Naive thymus-derived CD4-positive, alpha-beta T cell (primary cell): ENCODE data around the gene SERP2. TPM values are rescaled to one million over a fixed set of nuclear protein-coding genes. Genes with fewer than 3 reads are reported as not detected.
A peak's percentile ranks its signal among the peaks of the same experiment; 100 is the strongest.

Experiments
- ATAC-seq: fragments of 150-1000 bp; cut with Tn5 transposase; 2 replicates; pipeline ENCODE4 v1.10.0; 2021; ENCODE audit warnings: mild to moderate bottlenecking, moderate library complexity
- CTCF ChIA-PET: fragments of 350-600 bp; sonication (Branson Sonifier 250); formaldehyde crosslinking; loops from one replicate; lab custom pipeline; 2021; ENCODE audit warnings: antibody characterized with exemption; lab: Charles Lee
- POLR2A ChIA-PET: fragments of 350-600 bp; sonication (Branson Sonifier 250); formaldehyde crosslinking; loops from one replicate; lab custom pipeline; 2021; ENCODE audit warnings: antibody characterized with exemption, inconsistent platforms; lab: Charles Lee
- DNase-seq, 9 donors: peaks; one replicate each; pipeline versions ENCODE4 v3.0.0 to v3.0.0-alpha.2; 2020 to 2022; ENCODE audit warnings: mixed read lengths in 1 of 9
- H3K27ac ChIP-seq: one replicate; pipeline ENCODE4 v1.7.0; 2013; ENCODE audit warnings: mild to moderate bottlenecking, low read depth, low read length, moderate library complexity
- H3K27me3 ChIP-seq, 2 donors: one replicate each; pipeline ENCODE4 v1.7.0; 2013; ENCODE audit warnings: low read length in 2 of 2, mild to moderate bottlenecking in 2 of 2, moderate library complexity in 2 of 2; ENCODE audit not compliant: control insufficient read depth in 2 of 2, insufficient read depth in 2 of 2
- H3K36me3 ChIP-seq, 3 experiments: 1 replicate in 2 of 3; 2 replicates in 1 of 3; pipeline ENCODE4 v1.7.0; 2013; ENCODE audit warnings: low read length in 3 of 3, mild to moderate bottlenecking in 3 of 3, moderate library complexity in 1 of 3; ENCODE audit not compliant: insufficient read depth in 3 of 3, control insufficient read depth in 2 of 3
- H3K4me1 ChIP-seq, 2 donors: one replicate each; pipeline ENCODE4 v1.7.0; 2013; ENCODE audit warnings: low read length in 2 of 2, mild to moderate bottlenecking in 2 of 2, moderate library complexity in 1 of 2; ENCODE audit not compliant: control insufficient read depth in 2 of 2, insufficient read depth in 2 of 2
- H3K4me3 ChIP-seq: 2 replicates; pipeline ENCODE4 v1.7.0; 2013; ENCODE audit warnings: mild to moderate bottlenecking, low read length
- H3K9me3 ChIP-seq, 3 experiments: 1 replicate in 2 of 3; 2 replicates in 1 of 3; pipeline ENCODE4 v1.7.0; 2013; ENCODE audit warnings: low read length in 3 of 3; ENCODE audit not compliant: control insufficient read depth in 2 of 3
- H3K27ac Mint-ChIP-seq, 9 donors: one replicate each; pipeline ENCODE4 v1.8.0; 2020 to 2022; ENCODE audit warnings: mixed read lengths in 9 of 9, mild to moderate bottlenecking in 8 of 9, moderate library complexity in 5 of 9, inconsistent platforms in 2 of 9
- H3K27me3 Mint-ChIP-seq, 5 donors: one replicate each; pipeline ENCODE4 v1.8.0; 2021 to 2022; ENCODE audit warnings: mixed read lengths in 5 of 5, mild to moderate bottlenecking in 1 of 5
- H3K36me3 Mint-ChIP-seq, 5 donors: one replicate each; pipeline ENCODE4 v1.8.0; 2020 to 2022; ENCODE audit warnings: mixed read lengths in 5 of 5, mild to moderate bottlenecking in 3 of 5, inconsistent platforms in 1 of 5
- H3K4me1 Mint-ChIP-seq, 7 donors: one replicate each; pipeline ENCODE4 v1.8.0; 2020 to 2022; ENCODE audit warnings: mixed read lengths in 7 of 7, mild to moderate bottlenecking in 3 of 7, inconsistent platforms in 1 of 7
- H3K4me3 Mint-ChIP-seq, 10 donors: one replicate each; pipeline ENCODE4 v1.8.0; 2020 to 2022; ENCODE audit warnings: mild to moderate bottlenecking in 10 of 10, mixed read lengths in 10 of 10, moderate library complexity in 6 of 10, inconsistent platforms in 2 of 10
- H3K9me3 Mint-ChIP-seq, 11 donors: one replicate each; pipeline ENCODE4 v1.8.0; 2020 to 2022; ENCODE audit warnings: mixed read lengths in 11 of 11, mild to moderate bottlenecking in 4 of 11, inconsistent platforms in 1 of 11, moderate library complexity in 1 of 11
- intact Hi-C, 2 donors: fragments of 100-400 bp; cut with micrococcal nuclease; formaldehyde crosslinking; loops; one replicate each; pipeline ENCODE4 v1.15.1; 2023
- polyA plus RNA-seq, 2 donors: library from polyadenylated mRNA; unstranded; fragments of 300-500 nt; fragmentation: Illumina TruSeq; gene quantifications; one replicate each; pipeline ENCODE4 v1.2.3, GENCODE V29; 2021
- total RNA-seq, 6 experiments: library from RNA in 5 of 6; stranded (reverse) in 5 of 6; gene quantifications; 1 replicate in 5 of 6; 2 replicates in 1 of 6; pipeline ENCODE4 v1.2.3 and lab custom pipeline; 2021 to 2026

Gene SERP2
- total and polyA plus RNA-seq, 7 experiments from 2014 or later: 0.37 to 0.93 (median 0.58) TPM; not detected in 4

DNA sequence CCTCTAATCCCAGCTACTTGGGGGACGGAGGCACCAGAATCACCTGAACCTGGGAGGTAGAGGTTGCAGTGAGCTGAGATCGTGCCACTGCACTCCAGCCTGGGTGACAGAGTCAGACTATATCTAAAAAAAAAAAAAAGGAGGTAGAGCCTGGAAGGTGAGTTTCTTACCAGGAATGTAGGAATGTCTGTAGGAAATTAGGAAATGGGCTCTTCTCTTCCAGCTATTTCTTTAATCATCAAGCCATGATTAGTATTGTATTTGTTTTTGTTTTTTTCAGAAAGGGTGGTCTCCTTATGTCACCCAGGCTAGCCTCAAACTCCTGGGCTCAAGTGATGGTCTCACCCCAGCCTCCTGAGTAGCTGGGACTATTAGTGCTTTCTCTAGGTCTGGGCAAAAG lies 26.3 kb upstream of the SERP2 start:
- H3K4me1 ChIP-seq: no peaks in the 10 kb centered on the region
- H3K27ac ChIP-seq: no peak overlapping the region
- H3K27me3 ChIP-seq: no peaks in the 10 kb centered on the region
- Mint-ChIP-seq H3K9me3 (no peaks in the 10 kb centered on the region), H3K4me1 (peaks cover 3 to 22% (median 18%) of the 10 kb centered on the region in 7 donors), H3K27me3 (peaks cover 0 to 8% (median 4%) of the 10 kb centered on the region in 5 donors), H3K27ac (no peak overlapping the region), H3K4me3 (no peak overlapping the region), H3K36me3 (no peaks in the 10 kb centered on the region)
- H3K9me3 ChIP-seq: no peaks in the 10 kb centered on the region
- H3K36me3 ChIP-seq: no peaks in the 10 kb centered on the region
- DNase-seq (no peak), ATAC-seq (no peak)
- intact Hi-C loops: no loop called here
- CTCF ChIA-PET: no interaction called here
- POLR2A ChIA-PET: no interaction called here
- no peak overlapping the region for H3K4me3 ChIP-seq

DNA sequence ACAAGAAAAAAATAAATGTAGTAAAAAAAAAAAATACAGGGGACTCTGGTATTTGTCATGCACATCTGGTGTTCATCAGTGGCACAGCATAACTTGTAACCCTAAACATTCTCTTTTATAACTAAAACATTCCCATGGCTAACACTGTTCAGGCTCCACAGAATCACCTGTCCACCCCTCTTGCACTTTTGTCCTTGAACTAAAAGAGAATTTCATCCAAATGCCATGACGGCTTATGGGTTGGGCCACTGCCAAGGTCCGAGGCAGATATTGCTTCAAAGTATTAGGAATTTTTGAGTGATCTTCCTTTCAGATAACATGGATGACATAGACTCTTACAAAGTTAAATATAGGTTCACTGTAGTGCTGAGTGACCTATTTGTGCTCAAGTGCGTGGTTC lies 25.7 kb upstream of the SERP2 start:
- no peaks in the 10 kb centered on the region for H3K9me3 Mint-ChIP-seq
- H3K27me3 Mint-ChIP-seq: peaks cover 0 to 8% (median 4%) of the 10 kb centered on the region in 5 donors
- Histone ChIP-seq H3K4me1 (peaks cover 0 to 5% of the 10 kb centered on the region in 2 donors), H3K4me3 (no peak overlapping the region), H3K36me3 (no peaks in the 10 kb centered on the region), H3K27ac (no peak overlapping the region), H3K27me3 (no peaks in the 10 kb centered on the region), H3K9me3 (no peaks in the 10 kb centered on the region)
- peaks cover 4 to 28% (median 20%) of the 10 kb centered on the region in 7 donors for H3K4me1 Mint-ChIP-seq
- no peak overlapping the region for H3K27ac Mint-ChIP-seq
- intact Hi-C loops: no loop called here
- H3K4me3 Mint-ChIP-seq: no peak overlapping the region
- CTCF ChIA-PET: no interaction called here
- ATAC-seq: no peak
- no peaks in the 10 kb centered on the region for H3K36me3 Mint-ChIP-seq
- POLR2A ChIA-PET: no interaction called here
- DNase-seq: no peak

DNA sequence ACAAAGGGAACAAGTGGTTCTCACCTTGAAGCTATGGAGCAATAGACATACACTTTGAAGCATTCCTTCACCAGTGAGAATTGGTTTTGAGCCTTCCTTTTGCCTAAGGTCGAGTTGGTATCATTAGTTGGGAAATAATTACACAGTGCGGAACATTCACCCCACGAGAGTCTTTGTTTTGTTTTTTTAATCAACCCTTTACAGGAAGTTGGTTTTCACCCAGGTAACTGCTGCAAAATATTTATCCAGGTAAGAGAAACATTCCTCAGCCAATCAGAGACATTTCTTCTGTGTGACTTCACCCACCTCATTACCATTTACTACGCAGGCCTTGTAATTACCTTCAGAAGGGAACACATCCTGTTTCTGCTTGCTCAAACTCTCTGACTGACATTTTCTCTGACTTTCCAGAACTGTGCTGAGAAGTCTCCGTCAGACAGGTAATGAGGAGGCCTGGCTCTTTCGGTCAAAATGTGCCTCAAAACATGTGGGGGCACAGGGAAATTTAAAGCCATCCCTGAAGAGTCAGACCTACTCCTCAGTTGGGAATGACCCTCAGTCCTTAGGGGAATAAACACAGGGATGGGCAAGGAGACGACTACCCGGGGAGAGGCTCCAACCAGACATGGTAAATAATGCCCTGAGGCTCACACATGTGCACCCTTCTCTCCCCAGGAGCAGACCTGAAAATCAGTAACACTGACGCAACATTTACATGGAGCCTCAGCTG lies 22.7 kb upstream of the SERP2 start:
- DNase-seq (peak in 6 of 9 donors; percentile 1 to 40 (median 27)), ATAC-seq (no peak)
- POLR2A ChIA-PET: no interaction called here

DNA sequence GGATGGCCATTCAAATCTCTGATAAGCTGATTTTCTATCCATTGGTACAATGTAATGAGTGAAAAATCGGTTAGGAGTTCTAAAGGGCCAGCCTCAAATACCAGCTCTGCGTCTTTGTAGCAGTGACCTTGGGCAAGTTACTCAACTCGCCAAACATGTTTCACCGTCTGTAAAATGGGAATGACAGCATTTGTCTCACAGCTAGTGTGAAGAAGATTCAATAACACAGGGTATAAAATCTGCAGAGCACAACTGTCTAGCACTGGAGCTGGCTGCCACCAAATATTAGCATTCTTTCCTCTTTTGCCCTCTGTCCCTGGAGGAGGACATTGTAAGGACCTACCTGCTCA lies 22.1 kb upstream of the SERP2 start:
- Mint-ChIP-seq H3K9me3 (no peaks in the 10 kb centered on the region), H3K4me3 (no peak overlapping the region), H3K27me3 (peaks cover 0 to 10% (median under 1%) of the 10 kb centered on the region in 5 donors), H3K27ac (peak overlapping the region in 4 of 9 donors; percentile 4 to 86 (median 58)), H3K36me3 (no peaks in the 10 kb centered on the region), H3K4me1 (peaks cover 4 to 38% (median 20%) of the 10 kb centered on the region in 7 donors)
- Histone ChIP-seq H3K36me3 (no peaks in the 10 kb centered on the region), H3K4me1 (peaks cover 0 to 5% of the 10 kb centered on the region in 2 donors), H3K4me3 (no peak overlapping the region), H3K27me3 (no peaks in the 10 kb centered on the region), H3K27ac (no peak overlapping the region), H3K9me3 (no peaks in the 10 kb centered on the region)
- DNase-seq (no peak), ATAC-seq (no peak)
- intact Hi-C loops: no loop called here
- POLR2A ChIA-PET: no interaction called here
- CTCF ChIA-PET: no interaction called here

More for the DNA sequence above, 22.7 kb upstream of the SERP2 start:
- peak overlapping the region in 5 of 9 donors; percentile 49 to 86 (median 80) for H3K27ac Mint-ChIP-seq
- Histone ChIP-seq H3K4me3 (no peak overlapping the region), H3K27me3 (no peaks in the 10 kb centered on the region), H3K36me3 (no peaks in the 10 kb centered on the region), H3K4me1 (peaks cover 0 to 5% of the 10 kb centered on the region in 2 donors), H3K9me3 (no peaks in the 10 kb centered on the region), H3K27ac (no peak overlapping the region)
- intact Hi-C loops: no loop called here
- peak overlapping the region in 1 of 10 donors; percentile 2 for H3K4me3 Mint-ChIP-seq
- CTCF ChIA-PET: no interaction called here
- H3K27me3 Mint-ChIP-seq: peaks cover 0 to 10% (median 3%) of the 10 kb centered on the region in 5 donors
- peaks cover 4 to 38% (median 20%) of the 10 kb centered on the region in 7 donors for H3K4me1 Mint-ChIP-seq
- H3K9me3 Mint-ChIP-seq: no peaks in the 10 kb centered on the region
- no peaks in the 10 kb centered on the region for H3K36me3 Mint-ChIP-seq

DNA sequence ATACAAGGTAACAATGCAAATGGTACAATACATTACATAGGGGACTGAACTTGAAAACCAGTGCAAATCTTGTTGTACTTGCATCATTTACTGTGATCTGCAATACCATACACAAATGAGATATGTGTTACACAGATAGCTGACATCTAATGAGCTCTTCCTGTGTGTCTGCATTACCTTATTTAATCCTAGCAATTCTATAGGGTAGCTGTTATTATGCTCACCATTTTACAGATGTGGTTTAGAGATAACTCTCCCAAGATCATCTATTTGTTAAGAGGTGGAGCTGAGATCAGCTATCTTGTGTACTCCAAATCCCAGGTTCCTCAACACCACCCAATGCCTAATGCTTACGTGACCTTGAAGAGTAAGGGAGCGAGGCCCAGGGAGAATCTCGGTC lies 21.4 kb upstream of the SERP2 start:
- ATAC-seq (peak; percentile 48), DNase-seq (no peak)
- POLR2A ChIA-PET: no interaction called here
- Histone ChIP-seq H3K4me1 (peaks cover 0 to 5% of the 10 kb centered on the region in 2 donors), H3K9me3 (no peaks in the 10 kb centered on the region), H3K27me3 (no peaks in the 10 kb centered on the region), H3K4me3 (no peak overlapping the region), H3K27ac (no peak overlapping the region), H3K36me3 (no peaks in the 10 kb centered on the region)
- H3K36me3 Mint-ChIP-seq: no peaks in the 10 kb centered on the region
- H3K9me3 Mint-ChIP-seq: no peaks in the 10 kb centered on the region
- peak overlapping the region in 3 of 9 donors; percentile 17 to 47 (median 36) for H3K27ac Mint-ChIP-seq
- H3K4me3 Mint-ChIP-seq: no peak overlapping the region
- H3K4me1 Mint-ChIP-seq: peaks cover 4 to 38% (median 20%) of the 10 kb centered on the region in 7 donors
- CTCF ChIA-PET: no interaction called here
- H3K27me3 Mint-ChIP-seq: peaks cover 0 to 10% (median 2%) of the 10 kb centered on the region in 5 donors
- intact Hi-C loops: no loop called here

DNA sequence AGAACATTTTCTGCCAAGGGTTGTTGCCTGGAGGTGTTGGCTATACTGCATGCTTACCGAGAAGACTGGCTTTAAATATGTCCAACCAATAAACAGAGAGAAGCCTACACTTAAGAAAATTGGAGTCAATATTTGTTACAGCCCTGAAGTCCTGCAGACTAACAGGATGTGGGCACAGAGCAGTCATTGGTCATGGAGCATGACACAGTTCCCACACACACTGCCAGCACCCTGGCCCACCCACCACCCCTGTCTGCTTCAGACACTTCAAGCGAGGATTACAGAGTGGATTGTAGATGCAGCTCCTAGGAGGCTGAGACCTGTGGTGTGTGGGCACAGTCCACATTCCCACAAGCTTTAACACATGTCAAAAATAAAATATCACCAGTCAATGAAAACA lies 21.0 kb upstream of the SERP2 start:
- intact Hi-C loops: no loop called here
- no peaks in the 10 kb centered on the region for H3K27me3 ChIP-seq
- Mint-ChIP-seq H3K9me3 (no peaks in the 10 kb centered on the region), H3K27ac (peak overlapping the region in 1 of 9 donors; percentile 12), H3K4me3 (no peak overlapping the region), H3K27me3 (peaks cover 0 to 6% (median 2%) of the 10 kb centered on the region in 5 donors), H3K4me1 (peaks cover 5 to 38% (median 20%) of the 10 kb centered on the region in 7 donors), H3K36me3 (no peaks in the 10 kb centered on the region)
- no peak overlapping the region for H3K4me3 ChIP-seq
- peaks cover 0 to 5% of the 10 kb centered on the region in 2 donors for H3K4me1 ChIP-seq
- no peaks in the 10 kb centered on the region for H3K36me3 ChIP-seq
- H3K9me3 ChIP-seq: no peaks in the 10 kb centered on the region
- CTCF ChIA-PET: no interaction called here
- POLR2A ChIA-PET: no interaction called here
- ATAC-seq (peak; percentile 65), DNase-seq (no peak)
- H3K27ac ChIP-seq: no peak overlapping the region

DNA sequence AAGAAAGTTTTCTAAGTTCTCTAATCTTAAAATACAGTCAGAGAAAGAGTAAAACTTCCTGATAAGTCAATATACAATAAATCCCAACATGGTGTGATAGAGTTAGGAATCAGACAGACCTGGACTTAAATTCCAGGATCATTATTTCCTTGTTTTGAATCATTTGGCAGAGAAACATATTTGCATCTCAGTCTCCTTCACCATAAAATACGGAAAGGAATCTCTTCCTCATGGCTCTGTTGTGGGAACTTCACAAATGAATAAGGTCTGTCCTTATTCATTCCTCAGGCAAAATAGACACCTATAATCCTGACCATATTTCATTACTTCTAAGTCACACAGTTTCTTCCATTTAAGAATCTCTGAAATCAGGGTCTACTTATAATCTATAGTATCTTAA lies 19.3 kb upstream of the SERP2 start:
- no peak overlapping the region for H3K4me3 Mint-ChIP-seq

More for the DNA sequence above, 19.3 kb upstream of the SERP2 start:
- H3K4me3 ChIP-seq: no peak overlapping the region
- Mint-ChIP-seq H3K4me1 (peaks cover 7 to 38% (median 20%) of the 10 kb centered on the region in 7 donors), H3K27ac (no peak overlapping the region), H3K9me3 (no peaks in the 10 kb centered on the region), H3K36me3 (no peaks in the 10 kb centered on the region), H3K27me3 (peaks cover 0 to 9% (median 6%) of the 10 kb centered on the region in 5 donors)
- H3K9me3 ChIP-seq: no peaks in the 10 kb centered on the region
- H3K4me1 ChIP-seq: peaks cover 0 to 5% of the 10 kb centered on the region in 2 donors
- H3K27ac ChIP-seq: no peak overlapping the region
- H3K27me3 ChIP-seq: no peaks in the 10 kb centered on the region
- POLR2A ChIA-PET: no interaction called here
- intact Hi-C loops: no loop called here
- no peaks in the 10 kb centered on the region for H3K36me3 ChIP-seq
- DNase-seq (no peak), ATAC-seq (no peak)
- CTCF ChIA-PET: no interaction called here
